Measurements from ENCODE around the gene ZNF564.
A peak's percentile ranks its signal among the peaks of the same experiment; 100 is the strongest.

The ZNF564 gene

GRCh38 chr19:12555456-12555930 lies 4.2 kb upstream of the ZNF564 start:
- Histone ChIP-seq H3K4me3 (ENCODE audit: low read depth, low read length) (no peak overlapping the region), H3K27ac (no peak overlapping the region), H3K27me3 (replicated peaks) (no peaks in the 10 kb centered on the region), H3K36me3 (replicated peaks) (no peaks in the 10 kb centered on the region)
- no peak for DNase-seq
- peak; percentile 4 for TF ChIP-seq CTCF (IDR thresholded peaks at IDR 0.05; ENCODE audit: low read depth, low read length, missing control alignments)
- in situ Hi-C loops (cut with HindIII; ENCODE audit: low pct_ligation_motif_present, low sequenced_read_pairs), result no loop called here

GRCh38 chr19:12546903-12547302 lies 4.4 kb downstream of the ZNF564 start:
- H3K27ac ChIP-seq, result no peak overlapping the region
- H3K4me3 ChIP-seq (ENCODE audit: low read depth, low read length), result no peak overlapping the region
- H3K27me3 ChIP-seq (replicated peaks), result no peaks in the 10 kb centered on the region
- in situ Hi-C loops (cut with HindIII; ENCODE audit: low pct_ligation_motif_present, low sequenced_read_pairs), result no loop called here
- TF ChIP-seq CTCF (IDR thresholded peaks at IDR 0.05; ENCODE audit: low read depth, low read length, missing control alignments), result no peak
- no peak for DNase-seq
- peaks cover 2% of the 10 kb centered on the region for H3K36me3 ChIP-seq (replicated peaks)

GRCh38 chr19:12546068-12546467 lies 5.2 kb downstream of the ZNF564 start:
- Histone ChIP-seq H3K27ac (no peak overlapping the region), H3K27me3 (replicated peaks) (no peaks in the 10 kb centered on the region), H3K4me3 (ENCODE audit: low read depth, low read length) (no peak overlapping the region), H3K36me3 (replicated peaks) (peaks cover 3% of the 10 kb centered on the region)
- no peak for TF ChIP-seq CTCF (IDR thresholded peaks at IDR 0.05; ENCODE audit: low read depth, low read length, missing control alignments)
- in situ Hi-C loops (cut with HindIII; ENCODE audit: low pct_ligation_motif_present, low sequenced_read_pairs), result no loop called here
- DNase-seq, result no peak

GRCh38 chr19:12545267-12545666 lies 6.0 kb downstream of the ZNF564 start:
- no peak for DNase-seq

GRCh38 chr19:12544401-12544876 lies 6.8 kb downstream of the ZNF564 start:
- H3K27me3 ChIP-seq (replicated peaks), result no peaks in the 10 kb centered on the region
- H3K36me3 ChIP-seq (replicated peaks), result peaks cover 4% of the 10 kb centered on the region
- DNase-seq, result peak; percentile 88
- no peak for TF ChIP-seq CTCF (IDR thresholded peaks at IDR 0.05; ENCODE audit: low read depth, low read length, missing control alignments)
- H3K27ac ChIP-seq, result peak overlapping the region; percentile 75
- H3K4me3 ChIP-seq (ENCODE audit: low read depth, low read length), result no peak overlapping the region
- in situ Hi-C loops (cut with HindIII; ENCODE audit: low pct_ligation_motif_present, low sequenced_read_pairs), result no loop called here

More at GRCh38 chr19:12545267-12545666, 6.0 kb downstream of the ZNF564 start:
- H3K4me3 ChIP-seq (ENCODE audit: low read depth, low read length), result no peak overlapping the region
- in situ Hi-C loops (cut with HindIII; ENCODE audit: low pct_ligation_motif_present, low sequenced_read_pairs), result no loop called here
- no peaks in the 10 kb centered on the region for H3K27me3 ChIP-seq (replicated peaks)
- peaks cover 4% of the 10 kb centered on the region for H3K36me3 ChIP-seq (replicated peaks)
- H3K27ac ChIP-seq, result no peak overlapping the region
- no peak for TF ChIP-seq CTCF (IDR thresholded peaks at IDR 0.05; ENCODE audit: low read depth, low read length, missing control alignments)

GRCh38 chr19:12543855-12544254 lies 7.4 kb downstream of the ZNF564 start:
- DNase-seq, result peak; percentile 7
- Histone ChIP-seq H3K27ac (peak overlapping the region; percentile 75), H3K36me3 (replicated peaks) (peaks cover 4% of the 10 kb centered on the region), H3K4me3 (ENCODE audit: low read depth, low read length) (no peak overlapping the region), H3K27me3 (replicated peaks) (no peaks in the 10 kb centered on the region)
- in situ Hi-C loops (cut with HindIII; ENCODE audit: low pct_ligation_motif_present, low sequenced_read_pairs), result no loop called here
- no peak for TF ChIP-seq CTCF (IDR thresholded peaks at IDR 0.05; ENCODE audit: low read depth, low read length, missing control alignments)

Measured in brain microvascular endothelial cell (primary cell).